GM19397 (cell line): ENCODE data around the gene OR1I1.
"Not testable (repeated sequence)": the region's sequence is repeated elsewhere in the genome, so short reads cannot be mapped to it uniquely, and the experiment has no call there.

Experiments
- ATAC-seq: cut with Tn5 transposase; IDR thresholded peaks from one replicate; pipeline ENCODE4 v1.9.1; 2021; ENCODE audit warnings: mild to moderate bottlenecking, moderate library complexity; ENCODE audit not compliant: unreplicated experiment

The OR1I1 gene

GRCh38 chr19:15081911-15082310 lies at the start of gene OR1I1:
Gene OR1I1, plus strand, starts transcription at chr19:15082211. Its CDS starts 4,855 bp downstream, at chr19:15087066.
- no peak for ATAC-seq

- ATAC-seq = no peak
These were observed 46.2 kb upstream of the OR1I1 start for GRCh38 chr19:15035795-15036311.

DNA sequence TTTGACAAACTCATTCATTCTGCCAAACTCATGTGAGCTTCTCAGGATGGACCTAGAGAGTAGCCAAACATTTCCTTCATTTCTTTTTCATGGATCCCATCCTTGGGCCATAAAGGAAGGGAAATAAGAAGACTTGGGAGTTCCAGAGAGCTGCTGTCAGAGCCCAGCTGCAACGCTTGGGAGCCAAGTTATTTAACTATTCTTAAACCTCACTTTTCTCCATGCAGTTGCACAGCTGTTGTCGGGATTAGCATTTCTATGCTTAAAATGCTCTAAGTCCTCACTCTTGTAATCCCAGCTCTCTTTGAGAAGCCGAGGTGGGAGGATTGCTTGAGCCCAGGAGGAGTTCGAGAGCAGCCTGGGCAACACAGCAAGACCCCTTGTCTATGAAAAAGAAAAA lies 44.4 kb upstream of the OR1I1 start:
- ATAC-seq = no peak

- no peak for ATAC-seq
These were observed 43.7 kb upstream of the OR1I1 start for GRCh38 chr19:15038294-15038693.

DNA sequence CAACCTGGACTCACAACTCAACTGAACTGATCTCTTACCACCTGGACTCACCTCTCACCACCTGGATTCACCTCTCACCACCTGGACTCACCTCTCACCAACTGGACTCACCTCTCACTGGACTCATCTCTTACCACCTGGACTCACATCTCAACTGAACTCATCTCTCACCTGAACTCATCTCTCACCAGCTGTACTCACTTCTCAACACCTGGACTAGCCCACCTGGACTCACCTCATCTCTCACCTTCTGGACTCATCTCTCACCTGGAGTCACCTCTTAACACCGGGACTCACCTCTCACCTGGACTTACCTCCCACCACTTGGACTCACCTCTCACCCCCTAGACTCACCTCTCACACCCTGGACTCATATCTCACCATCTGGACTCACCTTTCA lies 40.0 kb upstream of the OR1I1 start:
- no peak for ATAC-seq

GRCh38 chr19:15042826-15043225 lies 39.2 kb upstream of the OR1I1 start:
- no peak for ATAC-seq

DNA sequence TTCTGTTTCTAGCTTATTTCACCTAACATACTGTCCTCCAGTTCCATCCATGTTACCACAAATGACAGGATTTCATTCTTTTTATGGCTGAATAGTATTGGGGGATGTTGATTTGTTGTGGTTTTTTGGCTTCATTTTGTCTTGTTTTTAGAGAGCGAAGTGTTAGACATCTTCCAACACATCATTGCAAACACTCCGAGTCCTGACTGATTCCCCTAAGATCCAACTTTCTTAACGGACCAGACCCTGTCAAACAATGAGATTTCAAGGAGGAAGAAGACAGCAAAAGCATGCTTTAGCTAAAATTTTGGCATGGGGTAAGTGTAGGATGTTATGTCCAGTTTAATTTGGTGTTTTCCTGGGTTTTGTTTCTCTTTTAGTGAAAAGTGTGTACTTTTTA lies 36.5 kb upstream of the OR1I1 start:
- no peak for ATAC-seq

DNA sequence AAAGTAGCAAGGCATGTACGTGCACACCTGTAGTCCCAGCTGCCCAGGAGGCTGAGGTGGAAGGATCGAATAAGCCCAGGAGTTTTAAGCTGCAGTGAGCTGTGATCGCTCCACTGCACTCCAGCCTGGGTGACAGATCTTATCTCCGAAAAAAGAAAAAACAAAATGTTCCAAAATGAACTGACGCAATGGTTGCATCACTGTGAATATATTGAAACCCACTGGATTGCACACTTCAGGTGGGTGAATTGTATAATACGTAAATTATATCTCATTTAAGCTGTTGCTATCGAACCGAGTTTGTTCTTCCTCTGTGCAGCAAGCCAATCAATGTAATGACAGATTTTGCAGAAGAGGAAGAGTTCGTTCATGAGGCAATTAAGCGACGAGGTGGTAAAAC lies 34.3 kb upstream of the OR1I1 start:
- ATAC-seq = no peak

DNA sequence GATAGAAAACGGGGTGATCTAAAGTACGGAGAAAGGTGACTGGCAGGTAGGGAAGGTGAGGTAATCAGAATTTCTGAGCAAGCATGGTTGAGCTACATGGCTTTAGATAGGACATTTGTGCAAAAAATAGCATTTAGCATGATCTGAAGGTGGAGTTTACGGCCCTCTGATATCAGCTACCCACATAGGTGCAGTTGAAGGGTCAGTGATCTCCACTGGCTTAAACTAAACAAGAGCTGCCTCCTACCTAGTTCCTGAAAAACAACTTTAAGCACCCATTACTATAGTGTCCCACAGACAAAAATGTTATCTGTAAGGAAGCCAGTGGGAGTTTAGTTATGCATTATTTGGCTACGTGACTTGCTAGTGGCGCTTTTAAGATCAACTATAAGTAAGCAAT lies 33.9 kb upstream of the OR1I1 start:
- ATAC-seq = no peak

- ATAC-seq = no peak
These were observed 33.0 kb upstream of the OR1I1 start, which contains the start of gene CASP14 for GRCh38 chr19:15048885-15049541. Gene CASP14, plus strand, starts transcription at chr19:15049480. Its CDS starts 2,772 bp downstream, at chr19:15052252.

DNA sequence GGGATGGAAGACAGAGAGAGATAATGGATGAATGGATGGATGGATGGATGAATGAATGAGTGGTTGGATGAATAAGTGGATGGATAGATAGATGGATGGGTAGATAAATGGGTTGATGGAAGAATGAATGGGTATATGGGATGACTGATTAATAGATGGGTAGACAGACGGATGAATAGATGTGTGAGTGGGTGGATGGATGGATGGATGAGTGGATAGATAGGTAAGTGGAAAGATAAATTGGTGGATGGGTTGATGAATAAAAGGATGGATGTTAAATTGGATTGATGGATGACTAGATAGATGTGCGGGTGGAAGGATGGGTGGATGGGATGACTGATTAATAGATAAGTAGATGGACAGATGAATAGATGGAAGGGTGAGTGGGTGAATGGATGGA lies 31.4 kb upstream of the OR1I1 start:
- no peak for ATAC-seq

GRCh38 chr19:15062036-15062435 lies 20.0 kb upstream of the OR1I1 start:
- no peak for ATAC-seq

GRCh38 chr19:15070386-15070785 lies 11.6 kb upstream of the OR1I1 start:
- ATAC-seq = not testable (repeated sequence)

DNA sequence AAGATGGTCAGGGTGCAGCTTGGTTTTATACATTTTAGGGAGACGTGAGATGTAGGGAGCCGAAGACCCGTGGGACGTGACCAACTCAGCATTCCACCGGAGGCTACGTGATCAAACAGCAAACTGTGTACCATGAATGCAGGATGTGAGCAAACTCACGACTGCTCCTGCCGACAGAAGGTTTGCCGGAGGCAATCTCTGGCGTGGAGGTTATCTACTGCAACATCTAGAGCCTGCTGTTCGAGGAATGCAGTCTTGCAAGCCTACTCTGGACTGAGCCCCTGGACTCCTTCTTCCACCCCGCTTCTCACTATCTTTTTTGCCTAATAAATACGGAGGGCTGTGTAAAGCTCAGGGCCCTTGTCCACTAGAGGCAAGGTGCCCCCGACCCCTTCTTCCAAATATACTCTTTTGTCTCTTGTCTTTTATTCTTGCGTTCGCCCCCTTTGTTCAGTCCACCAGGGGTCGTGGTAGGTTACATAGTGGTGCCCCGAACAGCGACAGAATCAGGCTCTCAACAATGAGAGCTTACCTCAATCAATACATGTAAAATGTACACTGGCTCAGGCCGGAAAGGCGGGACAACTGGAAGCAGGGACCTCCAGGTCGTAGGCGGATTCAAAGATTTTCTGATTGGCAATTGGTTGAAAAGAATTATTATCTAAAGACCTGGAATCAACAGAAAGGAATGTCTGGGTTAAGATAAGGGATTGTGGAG lies 8.9 kb upstream of the OR1I1 start:
- no peak for ATAC-seq

DNA sequence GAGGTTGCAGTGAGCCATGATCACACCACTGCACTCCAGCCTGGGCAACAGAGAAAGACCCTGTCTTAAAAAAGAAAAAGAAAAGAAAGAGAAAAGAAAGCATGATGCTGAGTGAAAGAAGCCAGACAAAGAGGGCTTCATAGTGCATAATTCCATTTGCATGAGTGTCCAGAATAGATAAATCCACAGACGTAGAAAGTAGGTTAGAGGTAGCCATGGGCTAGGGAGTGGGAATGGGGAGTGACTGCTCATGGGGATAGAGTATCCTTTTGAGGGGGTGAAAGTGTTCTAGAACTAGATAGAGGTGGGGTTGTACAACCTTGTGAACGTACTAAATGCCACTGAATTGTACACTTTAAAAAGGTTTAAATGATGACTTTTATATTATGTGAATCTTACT lies 7.6 kb upstream of the OR1I1 start:
- ATAC-seq = no peak

GRCh38 chr19:15075806-15076205 lies 6.2 kb upstream of the OR1I1 start:
- no peak for ATAC-seq

DNA sequence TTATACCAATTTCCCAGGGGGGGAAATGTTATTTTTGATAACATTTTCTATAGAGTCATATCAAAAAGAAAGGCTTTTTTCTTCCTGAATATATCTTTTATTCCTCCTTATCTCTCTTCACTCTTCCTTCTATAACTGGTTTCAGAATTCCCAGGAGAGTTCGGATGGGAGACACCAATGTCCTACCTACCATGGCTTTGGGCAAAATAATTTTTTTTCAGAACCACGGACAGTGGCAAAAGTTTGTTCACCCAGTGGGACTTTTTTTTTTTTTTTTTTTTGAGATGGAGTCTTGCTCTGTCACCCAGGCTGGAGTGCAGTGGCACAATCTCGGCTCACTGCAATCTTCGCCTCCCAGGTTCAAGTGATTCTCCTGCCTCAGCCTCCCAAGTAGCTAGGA lies 2.0 kb upstream of the OR1I1 start:
- ATAC-seq = not testable (repeated sequence)

GRCh38 chr19:15087182-15087581 lies 5.2 kb downstream of the OR1I1 start:
- ATAC-seq = no peak

- no peak for ATAC-seq
These were observed 10.1 kb downstream of the OR1I1 start for GRCh38 chr19:15091918-15092753.

DNA sequence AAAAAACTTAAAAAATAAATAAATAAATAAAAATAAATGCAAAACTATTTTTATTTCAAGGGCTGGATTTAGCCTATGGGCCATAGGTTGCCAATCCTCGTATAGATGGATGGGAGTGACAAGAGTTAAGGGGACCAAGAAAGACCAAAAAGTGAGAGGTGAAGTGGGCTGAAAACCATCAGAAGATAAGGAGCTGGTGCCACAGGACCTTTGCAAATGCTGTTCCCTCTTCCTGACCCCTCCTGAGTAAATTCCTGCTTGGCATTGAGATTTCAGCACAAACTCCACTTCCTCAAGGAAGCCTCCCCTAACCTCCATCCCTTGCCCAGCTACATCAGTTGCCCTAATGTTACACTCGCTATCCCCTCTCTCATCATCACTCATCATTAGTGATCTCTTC lies 11.0 kb downstream of the OR1I1 start:
- no peak for ATAC-seq

DNA sequence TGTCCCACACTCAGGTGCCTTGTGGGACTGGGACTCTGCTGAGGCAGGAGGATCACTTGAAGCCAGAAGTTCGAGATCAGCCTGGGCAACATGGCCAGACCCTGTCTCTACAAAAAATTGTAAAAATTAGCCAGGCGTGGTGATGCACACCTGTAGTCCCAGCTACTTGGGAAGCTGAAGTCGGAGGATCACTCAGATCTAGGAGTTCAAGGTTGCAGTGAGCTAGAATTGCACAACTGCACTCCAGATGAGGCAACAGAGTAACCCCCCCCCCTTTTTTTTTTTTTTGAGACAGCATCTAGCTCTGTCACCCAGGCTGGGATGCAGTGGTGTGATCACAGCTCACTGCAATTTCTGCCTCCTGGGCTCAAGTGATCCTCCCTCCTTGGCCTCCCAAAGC lies 14.2 kb downstream of the OR1I1 start:
- no peak for ATAC-seq
